ENCODE measurements around the gene CUEDC1.

Gene CUEDC1

DNA sequence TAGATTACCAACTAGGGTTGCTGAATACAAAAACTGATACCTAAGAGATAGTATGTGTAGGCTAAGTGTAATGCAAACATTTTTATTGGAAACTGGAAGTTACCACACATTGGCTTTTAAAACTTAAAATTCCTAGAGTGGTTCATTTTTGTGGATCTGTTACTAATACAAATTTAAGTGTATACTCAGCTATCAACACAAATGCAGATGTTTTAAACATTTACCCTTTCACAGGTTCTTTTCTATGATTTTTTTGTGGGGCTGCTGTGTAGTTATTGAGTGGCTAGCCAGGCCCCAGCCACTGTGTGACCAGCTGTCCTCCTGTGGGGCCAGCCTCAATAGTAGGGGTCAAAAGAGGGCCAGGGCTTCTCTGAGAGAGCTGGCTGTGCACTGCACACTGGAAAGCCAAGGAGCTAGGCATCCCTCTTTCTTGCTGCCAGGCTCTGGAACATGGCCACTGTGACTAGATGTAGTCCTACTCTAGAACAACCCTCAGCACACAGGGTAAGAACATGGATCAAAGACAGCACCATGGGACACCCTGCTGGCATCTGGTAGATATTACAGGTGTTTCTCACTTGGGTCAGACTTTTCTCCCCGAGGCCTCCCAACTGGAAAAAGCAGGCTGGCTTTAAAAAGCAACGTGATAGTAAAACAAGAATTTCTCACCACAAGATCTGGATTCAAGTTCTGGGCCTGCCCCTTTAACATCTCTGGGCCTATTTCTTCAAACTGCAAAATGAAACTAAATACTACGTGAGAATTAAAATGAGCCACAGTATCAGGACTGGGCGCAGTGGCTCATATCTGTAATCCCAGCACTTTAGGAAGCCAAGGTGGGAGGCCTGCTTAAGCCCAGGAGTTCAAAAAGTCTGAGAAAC, 40.1 kb upstream of the CUEDC1 start:
- Histone ChIP-seq H3K4me3 (ENCODE audit: low read depth, low read length) (no peak overlapping the region), H3K4me2 (ENCODE audit: low read length) (no peak overlapping the region), H3K9ac (no peak overlapping the region), H3K4me1 (peaks cover 5% of the 10 kb centered on the region), H2AFZ (no peak overlapping the region), H3K9me3 (ENCODE audit: control insufficient read depth, low read length) (no peaks in the 10 kb centered on the region), H3K79me2 (peaks cover 3% of the 10 kb centered on the region), H3K27me3 (ENCODE audit: control insufficient read depth, insufficient read depth, low read length) (no peaks in the 10 kb centered on the region), H3K36me3 (ENCODE audit: control insufficient read depth, insufficient read depth, low read length) (no peaks in the 10 kb centered on the region), H3K27ac (no peak overlapping the region)
- TF ChIP-seq, protein P1, sequence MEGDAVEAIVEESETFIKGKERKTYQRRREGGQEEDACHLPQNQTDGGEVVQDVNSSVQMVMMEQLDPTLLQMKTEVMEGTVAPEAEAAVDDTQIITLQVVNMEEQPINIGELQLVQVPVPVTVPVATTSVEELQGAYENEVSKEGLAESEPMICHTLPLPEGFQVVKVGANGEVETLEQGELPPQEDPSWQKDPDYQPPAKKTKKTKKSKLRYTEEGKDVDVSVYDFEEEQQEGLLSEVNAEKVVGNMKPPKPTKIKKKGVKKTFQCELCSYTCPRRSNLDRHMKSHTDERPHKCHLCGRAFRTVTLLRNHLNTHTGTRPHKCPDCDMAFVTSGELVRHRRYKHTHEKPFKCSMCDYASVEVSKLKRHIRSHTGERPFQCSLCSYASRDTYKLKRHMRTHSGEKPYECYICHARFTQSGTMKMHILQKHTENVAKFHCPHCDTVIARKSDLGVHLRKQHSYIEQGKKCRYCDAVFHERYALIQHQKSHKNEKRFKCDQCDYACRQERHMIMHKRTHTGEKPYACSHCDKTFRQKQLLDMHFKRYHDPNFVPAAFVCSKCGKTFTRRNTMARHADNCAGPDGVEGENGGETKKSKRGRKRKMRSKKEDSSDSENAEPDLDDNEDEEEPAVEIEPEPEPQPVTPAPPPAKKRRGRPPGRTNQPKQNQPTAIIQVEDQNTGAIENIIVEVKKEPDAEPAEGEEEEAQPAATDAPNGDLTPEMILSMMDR (IDR thresholded peaks at IDR 0.05): peak; percentile 75

GRCh38 chr17:57994436-57994835, 39.2 kb upstream of the CUEDC1 start:
- Histone ChIP-seq H3K27ac (no peak overlapping the region), H3K36me3 (ENCODE audit: control insufficient read depth, insufficient read depth, low read length) (no peaks in the 10 kb centered on the region), H3K9ac (no peak overlapping the region), H3K79me2 (peaks cover 3% of the 10 kb centered on the region), H3K9me3 (ENCODE audit: control insufficient read depth, low read length) (no peaks in the 10 kb centered on the region), H3K4me2 (ENCODE audit: low read length) (no peak overlapping the region), H2AFZ (no peak overlapping the region), H3K4me1 (peaks cover 4% of the 10 kb centered on the region), H3K27me3 (ENCODE audit: control insufficient read depth, insufficient read depth, low read length) (no peaks in the 10 kb centered on the region), H3K4me3 (ENCODE audit: low read depth, low read length) (no peak overlapping the region)
- TF ChIP-seq, protein P1 (IDR thresholded peaks at IDR 0.05): no peak

DNA sequence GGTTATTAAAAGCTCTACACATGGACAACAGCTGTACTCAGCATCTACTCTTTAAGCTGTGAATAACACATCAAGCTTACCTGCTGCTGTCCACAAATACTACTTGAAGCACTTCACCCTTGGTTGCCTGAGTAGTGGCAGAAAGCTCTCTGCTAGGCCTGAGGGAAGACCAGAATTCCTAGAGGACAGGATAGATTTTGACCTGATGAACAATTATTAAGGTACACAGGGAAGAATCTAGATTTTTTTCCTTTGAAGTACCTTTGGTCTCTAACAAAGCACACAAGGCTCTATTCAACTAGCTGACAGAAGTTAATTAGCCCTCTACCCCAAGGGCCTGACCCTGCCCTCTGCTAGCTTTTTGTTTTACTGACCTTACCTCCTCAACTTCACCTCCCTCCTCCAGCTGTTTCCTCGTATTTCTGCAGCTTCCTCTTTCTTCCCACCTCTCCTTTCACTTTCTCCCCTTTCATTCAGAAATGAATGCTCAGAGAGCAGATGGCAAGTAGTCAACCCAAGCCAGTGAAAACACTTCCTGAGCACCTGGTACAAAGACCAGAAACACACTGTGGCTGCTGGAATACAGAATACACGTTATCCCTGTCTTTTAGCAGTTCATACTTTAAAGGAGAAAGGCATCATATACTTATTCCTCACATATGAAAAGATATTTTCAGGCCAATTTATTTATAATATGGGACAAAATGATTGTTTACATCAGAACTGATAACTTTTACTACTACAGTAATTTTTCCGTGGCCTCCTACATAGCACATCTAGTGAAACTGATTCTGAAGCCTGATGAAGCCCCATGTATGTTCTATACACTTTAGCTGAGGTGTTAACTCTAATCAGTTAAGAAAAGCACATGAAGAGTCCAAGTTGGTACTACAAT, 38.5 kb upstream of the CUEDC1 start:
- TF ChIP-seq, protein P1 (IDR thresholded peaks at IDR 0.05): no peak
- Histone ChIP-seq H3K4me3 (ENCODE audit: low read depth, low read length) (no peak overlapping the region), H2AFZ (no peak overlapping the region), H3K9ac (no peak overlapping the region), H3K27me3 (ENCODE audit: control insufficient read depth, insufficient read depth, low read length) (no peaks in the 10 kb centered on the region), H3K79me2 (peaks cover 3% of the 10 kb centered on the region), H3K4me2 (ENCODE audit: low read length) (no peak overlapping the region), H3K9me3 (ENCODE audit: control insufficient read depth, low read length) (no peaks in the 10 kb centered on the region), H3K36me3 (ENCODE audit: control insufficient read depth, insufficient read depth, low read length) (no peaks in the 10 kb centered on the region), H3K27ac (peak overlapping the region; percentile 1), H3K4me1 (peaks cover 2% of the 10 kb centered on the region)

GRCh38 chr17:57991537-57991936, 36.3 kb upstream of the CUEDC1 start:
- Histone ChIP-seq H3K27ac (no peak overlapping the region), H3K4me2 (ENCODE audit: low read length) (no peak overlapping the region), H3K4me3 (ENCODE audit: low read depth, low read length) (no peak overlapping the region), H3K36me3 (ENCODE audit: control insufficient read depth, insufficient read depth, low read length) (no peaks in the 10 kb centered on the region), H3K9me3 (ENCODE audit: control insufficient read depth, low read length) (no peaks in the 10 kb centered on the region), H2AFZ (no peak overlapping the region), H3K9ac (no peak overlapping the region), H3K79me2 (peaks cover 3% of the 10 kb centered on the region), H3K27me3 (ENCODE audit: control insufficient read depth, insufficient read depth, low read length) (no peaks in the 10 kb centered on the region), H3K4me1 (peaks cover 2% of the 10 kb centered on the region)
- TF ChIP-seq, protein P1 (IDR thresholded peaks at IDR 0.05): no peak

All from parathyroid adenoma (tissue), 2 donors.